HepG2 (cell line): Measurements from ENCODE around the gene TMEM256. TPM values are rescaled to one million over a fixed set of nuclear protein-coding genes. Genes with fewer than 3 reads are reported as not detected.
A peak's percentile ranks its signal among the peaks of the same experiment; 100 is the strongest.

ENCODE experiments used
- ATAC-seq: fragments of 200-7000 bp; cut with Tn5 transposase; 3 replicates; pipeline ENCODE4 v1.9.1; 2020; ENCODE audit warnings: mild to moderate bottlenecking, moderate library complexity
- BruUV-seq: library from RNA; stranded (reverse); fragments of 400-500 nt; replicated peaks from 2 replicates; lab custom pipeline; 2021; lab: Mats Ljungman, UMichigan
- CTCF ChIA-PET: fragments of 300-600 bp; formaldehyde crosslinking; extraction: SDS; loops from one replicate; lab custom pipeline; 2021; ENCODE audit warnings: low total read pairs, inconsistent platforms, low intra/inter-chr PET ratio; lab: Yijun Ruan, JAX
- POLR2A ChIA-PET: fragments of 350-600 bp; sonication (Branson Sonifier 250); formaldehyde crosslinking; loops from one replicate; lab custom pipeline; 2020; ENCODE audit warnings: antibody characterized with exemption, inconsistent platforms; lab: Yijun Ruan, JAX
- DNase-seq: peaks from one replicate; pipeline ENCODE4 v3.0.0-alpha.2; 2015; ENCODE audit warnings: low spot score
- FAIRE-seq: peaks from 3 replicates; lab custom pipeline; 2011; peaks lifted over from hg19 to GRCh38; lab: Jason Lieb, UNC
- H2AFZ ChIP-seq: one replicate; pipeline ENCODE4 v1.6.1; 2011; ENCODE audit warnings: low read length, inconsistent platforms
- H3K27ac ChIP-seq: fragments of 300-600 bp; 3 replicates; pipeline ENCODE4 v1.8.0; 2011; ENCODE audit warnings: mixed run types, mild to moderate bottlenecking, mixed read lengths, low read length, inconsistent platforms; ENCODE audit not compliant: insufficient read depth; ENCODE audit errors: extremely low read length
- H3K27me3 ChIP-seq, 2 experiments: fragments of 200-600 bp in 1 of 2; 2 replicates in 1 of 2; 3 replicates in 1 of 2; pipeline versions ENCODE4 v1.6.0 to v1.8.0; 2011; ENCODE audit warnings: low read length in 2 of 2, mild to moderate bottlenecking in 2 of 2, moderate library complexity in 2 of 2, inconsistent platforms in 1 of 2; ENCODE audit not compliant: insufficient read depth in 2 of 2, control insufficient read depth in 1 of 2
- H3K36me3 ChIP-seq, 2 experiments: fragments of 200-600 bp in 1 of 2; replicated peaks in 1 of 2; 2 replicates in 1 of 2; 3 replicates in 1 of 2; pipeline versions ENCODE4 v1.5.1 to v1.8.0; 2011; ENCODE audit warnings: low read length in 2 of 2, inconsistent platforms in 1 of 2; ENCODE audit not compliant: insufficient read depth in 2 of 2, control insufficient read depth in 1 of 2
- H3K4me1 ChIP-seq: 2 replicates; pipeline ENCODE4 v1.5.1; 2012; ENCODE audit warnings: low read length, inconsistent platforms; ENCODE audit not compliant: insufficient read depth
- H3K4me2 ChIP-seq: 2 replicates; pipeline ENCODE4 v1.6.0; 2011; ENCODE audit warnings: low read depth, low read length, inconsistent platforms
- H3K4me3 ChIP-seq, 3 experiments: fragments of 200-600 bp in 1 of 3; sonication (generic), shearing (Covaris generic) in 1 of 3; replicated peaks in 1 of 3; 2 replicates each; pipeline ENCODE4 v1.5.1; 2011 to 2016; ENCODE audit warnings: low read length in 3 of 3, inconsistent platforms in 2 of 3, low read depth in 2 of 3, mild to moderate bottlenecking in 2 of 3, control low read depth in 1 of 3, mixed read lengths in 1 of 3; ENCODE audit not compliant: insufficient read depth in 1 of 3
- H3K79me2 ChIP-seq: one replicate; pipeline ENCODE4 v1.6.1; 2011; ENCODE audit warnings: low read length, inconsistent platforms; ENCODE audit not compliant: insufficient read depth
- H3K9ac ChIP-seq: 2 replicates; pipeline ENCODE4 v1.6.0; 2011; ENCODE audit warnings: mild to moderate bottlenecking, low read depth, low read length, inconsistent platforms; ENCODE audit not compliant: insufficient read depth
- H3K9me3 ChIP-seq: 2 replicates; pipeline ENCODE4 v1.5.1; 2012; ENCODE audit warnings: mild to moderate bottlenecking, low read length
- H4K20me1 ChIP-seq: 2 replicates; pipeline ENCODE4 v1.6.0; 2011; ENCODE audit warnings: inconsistent platforms, mild to moderate bottlenecking, low read length, moderate library complexity; ENCODE audit not compliant: insufficient read depth
- MAZ ChIP-seq, 2 experiments: sonication (generic) in 1 of 2; formaldehyde crosslinking in 1 of 2; IDR thresholded peaks; 2 replicates each; pipeline versions ENCODE4 v1.5.0 to v1.6.1; 2012 to 2020; ENCODE audit warnings: low read depth in 2 of 2, mild to moderate bottlenecking in 2 of 2, borderline replicate concordance in 1 of 2, improper control_type of control experiment in 1 of 2, low read length in 1 of 2, missing genetic modification reagents in 1 of 2, moderate library complexity in 1 of 2
- POGK ChIP-seq: sonication (generic); formaldehyde crosslinking; conservative IDR thresholded peaks from 2 replicates; pipeline ENCODE4 v1.8.0; 2022; ENCODE audit warnings: mild to moderate bottlenecking, moderate library complexity, missing genetic modification reagents
- SCMH1 ChIP-seq: sonication (generic); formaldehyde crosslinking; IDR thresholded peaks from 2 replicates; pipeline ENCODE4 v1.9.0; 2021; ENCODE audit warnings: missing genetic modification reagents, mild to moderate bottlenecking, borderline replicate concordance
- SOX13 ChIP-seq, 3 experiments: fragments of 450-650 bp in 1 of 3; sonication (generic) in 1 of 3; formaldehyde crosslinking in 1 of 3; IDR thresholded peaks in 2 of 3; conservative IDR thresholded peaks in 1 of 3; 2 replicates each; pipeline versions ENCODE4 v1.5.0 to v1.6.1; 2016 to 2020; ENCODE audit warnings: antibody characterized with exemption in 1 of 3, mild to moderate bottlenecking in 1 of 3, missing compliant biosample characterization in 1 of 3, missing genetic modification reagents in 1 of 3, moderate library complexity in 1 of 3
- TAF1 ChIP-seq: sonication (generic); formaldehyde crosslinking; IDR thresholded peaks from 2 replicates; pipeline ENCODE4 v1.4.0; 2020; ENCODE audit warnings: missing genetic modification reagents
- THAP7 ChIP-seq: sonication (generic); formaldehyde crosslinking; IDR thresholded peaks from 2 replicates; pipeline ENCODE4 v1.8.1; 2023; ENCODE audit warnings: mild to moderate bottlenecking, missing genetic modification reagents
- TSC22D2 ChIP-seq: sonication (generic); formaldehyde crosslinking; IDR thresholded peaks from 2 replicates; pipeline ENCODE4 v1.5.1; 2020; ENCODE audit warnings: missing genetic modification reagents, mild to moderate bottlenecking, borderline replicate concordance
- ZNF230 ChIP-seq: sonication (generic); formaldehyde crosslinking; IDR thresholded peaks from 2 replicates; pipeline ENCODE4 v1.4.0; 2020; ENCODE audit warnings: mild to moderate bottlenecking, missing genetic modification reagents
- ZNF616 ChIP-seq: sonication (generic); formaldehyde crosslinking; IDR thresholded peaks from 2 replicates; pipeline ENCODE4 v1.5.0; 2020; ENCODE audit warnings: low read depth, mild to moderate bottlenecking, missing genetic modification reagents
- ZNF777 ChIP-seq: sonication (generic); formaldehyde crosslinking; IDR thresholded peaks from 2 replicates; pipeline ENCODE4 v1.4.0; 2020; ENCODE audit warnings: missing genetic modification reagents
- ZSCAN9 ChIP-seq: IDR thresholded peaks from 2 replicates; pipeline ENCODE4 v1.6.1; 2016; ENCODE audit warnings: borderline replicate concordance
- WGBS: methylation state at CpG from one replicate; pipeline ENCODE4 v1.1.6; 2017; ENCODE audit warnings: low lambda C conversion rate; 5-methylcytosine and 5-hydroxymethylcytosine counted together
- in situ Hi-C: cut with HindIII; loops from 2 replicates; pipeline ENCODE4 v1.10.0; 2017; ENCODE audit warnings: low pct_unique_long_range_greater_than_20kb; ENCODE audit not compliant: extremely low pct_ligation_motif_present
- intact Hi-C: fragments of 100-400 bp; cut with micrococcal nuclease; formaldehyde crosslinking; loops from one replicate; pipeline ENCODE4 v1.10.0; 2022; ENCODE audit not compliant: unreplicated experiment
- polyA plus RNA-seq, 8 experiments: library from polyadenylated mRNA; depleted of rRNA in 3 of 8; stranded (reverse) in 7 of 8; unstranded in 1 of 8; fragments of >200 nt; fragmentation: Illumina TruSeq in 4 of 8; extraction: Trizol in 4 of 8; gene quantifications; 2 replicates each; pipeline versions ENCODE4 v1.2.1 to v1.2.3, GENCODE V29; 2011 to 2016; ENCODE audit warnings: low read depth in 4 of 8, missing spikeins in 1 of 8, mixed read lengths in 1 of 8; ENCODE audit not compliant: insufficient read depth in 1 of 8
- total RNA-seq, 5 experiments: library from RNA; depleted of rRNA; stranded (reverse); fragments of >200 nt; fragmentation: Illumina TruSeq; extraction: Trizol; gene quantifications; 2 replicates each; pipeline ENCODE4 v1.2.3, GENCODE V29; 2016; ENCODE audit warnings: low read depth in 1 of 5
- TF ChIP-seq, protein P1 (sequence below): sonication (generic); formaldehyde crosslinking; IDR thresholded peaks from 2 replicates; pipeline ENCODE4 v1.4.0; 2020; ENCODE audit warnings: missing genetic modification reagents, mild to moderate bottlenecking, borderline replicate concordance
- TF ChIP-seq, protein P2 (sequence below): sonication (generic); formaldehyde crosslinking; conservative IDR thresholded peaks from 2 replicates; pipeline ENCODE4 v1.4.0; 2020; ENCODE audit warnings: missing genetic modification reagents

TMEM256 gene
- total and polyA plus RNA-seq, 2 of the 13 experiments (the other 11 are each of a cell fraction or from before 2014, with no cell fraction given) = 231 to 252 TPM

GRCh38 chr17:7369825-7370224 is 34.1 kb downstream of the TMEM256 start:
- FAIRE-seq = no peak
- H3K27ac ChIP-seq = no peak overlapping the region
- ATAC-seq = peak; percentile 60; the same call in 2 of the 3 replicates
- H3K9me3 ChIP-seq = no peaks in the 10 kb centered on the region
- H2AFZ ChIP-seq = no peak overlapping the region
- peaks cover 10% of the 10 kb centered on the region for H3K4me1 ChIP-seq
- in situ Hi-C loops (no loop called here), intact Hi-C loops (no loop called here)
- POLR2A ChIA-PET = interaction anchor here (1.1 to 1.6 kb wide), 3 partner anchors 10 to 76 kb away, joined by 3 to 8 read pairs (median 3); partner anchors contain the start of gene TMEM256
- WGBS = 1% methylated on average over 5 of the region's 5 CpGs
- H3K36me3 ChIP-seq = no peaks in the 10 kb centered on the region
- no peaks in the 10 kb centered on the region for H4K20me1 ChIP-seq
- no TSS peak for BruUV-seq
- H3K27me3 ChIP-seq = peaks cover 0 to 14% of the 10 kb centered on the region in 2 experiments; a peak in 3 of 5 replicates
- H3K4me2 ChIP-seq = no peak overlapping the region
- no peak overlapping the region for H3K4me3 ChIP-seq
- no peaks in the 10 kb centered on the region for H3K79me2 ChIP-seq
- CTCF ChIA-PET = no interaction called here
- H3K9ac ChIP-seq = no peak overlapping the region
- DNase-seq = no peak
- TF ChIP-seq ZNF616 (CRISPR knock-in tag) (no peak), THAP7 (CRISPR knock-in tag) (no peak), ZNF230 (no peak), ZNF777 (CRISPR knock-in tag) (no peak), TAF1 (no peak), SCMH1 (CRISPR knock-in tag) (no peak), TSC22D2 (CRISPR knock-in tag) (no peak), ZSCAN9 (no peak), MAZ (IDR thresholded peaks at IDR 0.05; ENCODE audit: borderline replicate concordance, low read depth, low read length) (no peak), MAZ (CRISPR knock-in tag; IDR thresholded peaks at IDR 0.05; ENCODE audit: low read depth) (no peak), POGK (no peak), SOX13 (IDR thresholded peaks at IDR 0.05) (no peak), SOX13 (CRISPR knock-in tag; conservative IDR thresholded peaks at IDR 0.05 in 1 of 2, IDR thresholded peaks at IDR 0.05 in 1 of 2) (no peak)
- TF ChIP-seq, protein P1, sequence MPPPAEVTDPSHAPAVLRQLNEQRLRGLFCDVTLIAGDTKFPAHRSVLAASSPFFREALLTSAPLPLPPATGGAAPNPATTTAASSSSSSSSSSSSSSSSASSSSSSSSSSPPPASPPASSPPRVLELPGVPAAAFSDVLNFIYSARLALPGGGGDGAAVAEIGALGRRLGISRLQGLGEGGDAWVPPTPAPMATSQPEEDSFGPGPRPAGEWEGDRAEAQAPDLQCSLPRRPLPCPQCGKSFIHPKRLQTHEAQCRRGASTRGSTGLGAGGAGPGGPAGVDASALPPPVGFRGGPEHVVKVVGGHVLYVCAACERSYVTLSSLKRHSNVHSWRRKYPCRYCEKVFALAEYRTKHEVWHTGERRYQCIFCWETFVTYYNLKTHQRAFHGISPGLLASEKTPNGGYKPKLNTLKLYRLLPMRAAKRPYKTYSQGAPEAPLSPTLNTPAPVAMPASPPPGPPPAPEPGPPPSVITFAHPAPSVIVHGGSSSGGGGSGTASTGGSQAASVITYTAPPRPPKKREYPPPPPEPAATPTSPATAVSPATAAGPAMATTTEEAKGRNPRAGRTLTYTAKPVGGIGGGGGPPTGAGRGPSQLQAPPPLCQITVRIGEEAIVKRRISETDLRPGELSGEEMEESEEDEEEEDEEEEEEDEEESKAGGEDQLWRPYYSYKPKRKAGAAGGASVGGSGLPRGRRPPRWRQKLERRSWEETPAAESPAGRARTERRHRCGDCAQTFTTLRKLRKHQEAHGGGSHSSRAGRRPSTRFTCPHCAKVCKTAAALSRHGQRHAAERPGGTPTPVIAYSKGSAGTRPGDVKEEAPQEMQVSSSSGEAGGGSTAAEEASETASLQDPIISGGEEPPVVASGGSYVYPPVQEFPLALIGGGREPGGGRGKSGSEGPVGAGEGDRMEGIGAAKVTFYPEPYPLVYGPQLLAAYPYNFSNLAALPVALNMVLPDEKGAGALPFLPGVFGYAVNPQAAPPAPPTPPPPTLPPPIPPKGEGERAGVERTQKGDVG (CRISPR knock-in tag) = no peak
- TF ChIP-seq, protein P2, sequence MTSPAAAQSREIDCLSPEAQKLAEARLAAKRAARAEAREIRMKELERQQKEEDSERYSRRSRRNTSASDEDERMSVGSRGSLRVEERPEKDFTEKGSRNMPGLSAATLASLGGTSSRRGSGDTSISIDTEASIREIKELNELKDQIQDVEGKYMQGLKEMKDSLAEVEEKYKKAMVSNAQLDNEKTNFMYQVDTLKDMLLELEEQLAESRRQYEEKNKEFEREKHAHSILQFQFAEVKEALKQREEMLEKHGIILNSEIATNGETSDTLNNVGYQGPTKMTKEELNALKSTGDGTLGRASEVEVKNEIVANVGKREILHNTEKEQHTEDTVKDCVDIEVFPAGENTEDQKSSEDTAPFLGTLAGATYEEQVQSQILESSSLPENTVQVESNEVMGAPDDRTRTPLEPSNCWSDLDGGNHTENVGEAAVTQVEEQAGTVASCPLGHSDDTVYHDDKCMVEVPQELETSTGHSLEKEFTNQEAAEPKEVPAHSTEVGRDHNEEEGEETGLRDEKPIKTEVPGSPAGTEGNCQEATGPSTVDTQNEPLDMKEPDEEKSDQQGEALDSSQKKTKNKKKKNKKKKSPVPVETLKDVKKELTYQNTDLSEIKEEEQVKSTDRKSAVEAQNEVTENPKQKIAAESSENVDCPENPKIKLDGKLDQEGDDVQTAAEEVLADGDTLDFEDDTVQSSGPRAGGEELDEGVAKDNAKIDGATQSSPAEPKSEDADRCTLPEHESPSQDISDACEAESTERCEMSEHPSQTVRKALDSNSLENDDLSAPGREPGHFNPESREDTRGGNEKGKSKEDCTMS (CRISPR knock-in tag) = no peak
